GM12878 (cell line): ENCODE results near the gene EEIG2. TPM values are rescaled to one million over a fixed set of nuclear protein-coding genes. Genes with fewer than 3 reads are reported as not detected.

Experiments
- BACH1 ChIP-seq: fragments of 450-650 bp; IDR thresholded peaks from 2 replicates; pipeline ENCODE4 v1.6.1; 2017; ENCODE audit warnings: mild to moderate bottlenecking, borderline replicate concordance
- CBX3 ChIP-seq: fragments of 200-600 bp; sonication (generic); IDR thresholded peaks from 2 replicates; pipeline ENCODE4 v1.6.1; 2016; ENCODE audit warnings: low read depth, borderline replicate concordance
- GATAD2B ChIP-seq: fragments of 450-650 bp; conservative IDR thresholded peaks from 2 replicates; pipeline ENCODE4 v1.6.1; 2017; ENCODE audit warnings: low read depth, mild to moderate bottlenecking, moderate library complexity
- HDAC6 ChIP-seq: fragments of 200-600 bp; sonication (generic); IDR thresholded peaks from one replicate; pipeline ENCODE4 v1.8.0; 2017; ENCODE audit warnings: antibody characterized with exemption; ENCODE audit not compliant: unreplicated experiment
- JUNB ChIP-seq: IDR thresholded peaks from 2 replicates; pipeline ENCODE4 v1.6.1; 2016; ENCODE audit warnings: antibody characterized with exemption, mild to moderate bottlenecking
- KLF5 ChIP-seq: fragments of 450-650 bp; IDR thresholded peaks from 2 replicates; pipeline ENCODE4 v1.6.1; 2014; ENCODE audit warnings: mild to moderate bottlenecking; ENCODE audit not compliant: partially characterized antibody
- MLLT1 ChIP-seq: fragments of 450-650 bp; IDR thresholded peaks from 2 replicates; pipeline ENCODE4 v1.6.1; 2016; ENCODE audit warnings: mild to moderate bottlenecking
- MTA2 ChIP-seq: fragments of 450-650 bp; IDR thresholded peaks from 2 replicates; pipeline ENCODE4 v1.6.1; 2016; ENCODE audit warnings: low read depth, mild to moderate bottlenecking, moderate library complexity
- NFXL1 ChIP-seq: fragments of 450-650 bp; IDR thresholded peaks from 2 replicates; pipeline ENCODE4 v1.6.1; 2017; ENCODE audit warnings: antibody characterized with exemption, mild to moderate bottlenecking, borderline replicate concordance
- NFYB ChIP-seq: IDR thresholded peaks from 2 replicates; pipeline ENCODE4 v1.6.1; 2011; ENCODE audit warnings: low read depth, mild to moderate bottlenecking, low read length, improper control_type of control experiment, moderate library complexity; ENCODE audit not compliant: insufficient read depth
- REST ChIP-seq: IDR thresholded peaks from 2 replicates; pipeline ENCODE4 v1.6.1; 2012; ENCODE audit warnings: mild to moderate bottlenecking, low read depth, low read length
- SIX5 ChIP-seq: IDR thresholded peaks from 2 replicates; pipeline ENCODE4 v1.6.1; 2011; ENCODE audit warnings: mild to moderate bottlenecking, low read depth, low read length, moderate library complexity; ENCODE audit not compliant: severe bottlenecking
- SREBF2 ChIP-seq: IDR thresholded peaks from 2 replicates; pipeline ENCODE4 v1.6.1; 2012; ENCODE audit warnings: mild to moderate bottlenecking, low read length
- TAF1 ChIP-seq: IDR thresholded peaks from 2 replicates; pipeline ENCODE4 v1.6.1; 2011; ENCODE audit warnings: mild to moderate bottlenecking, low read depth, low read length, borderline replicate concordance
- TBL1XR1 ChIP-seq: IDR thresholded peaks from 2 replicates; pipeline ENCODE4 v1.6.1; 2012; ENCODE audit warnings: low read depth, low read length, improper control_type of control experiment
- ZNF622 ChIP-seq: fragments of 450-650 bp; IDR thresholded peaks from 2 replicates; pipeline ENCODE4 v1.6.1; 2017; ENCODE audit warnings: mild to moderate bottlenecking, inconsistent platforms
- ZSCAN29 ChIP-seq: fragments of 450-650 bp; IDR thresholded peaks from 2 replicates; pipeline ENCODE4 v1.6.1; 2017; ENCODE audit warnings: mild to moderate bottlenecking, moderate library complexity
- polyA plus RNA-seq, 11 experiments: library from polyadenylated mRNA; depleted of rRNA in 4 of 11; unstranded in 6 of 11; stranded (reverse) in 5 of 11; fragments of >200 nt; fragmentation: Nextera tagmentation in 4 of 11; fragmentation: Illumina TruSeq in 1 of 11; extraction: Ambion mirVana in 4 of 11; extraction: Trizol in 1 of 11; gene quantifications; 1 replicate in 1 of 11; 2 replicates in 10 of 11; pipeline versions ENCODE4 v1.2.1 to v1.2.3, GENCODE V29; 2011 to 2016; ENCODE audit warnings: inconsistent platforms in 2 of 11, missing spikeins in 2 of 11, low read depth in 1 of 11
- total RNA-seq, 4 experiments: library from RNA; depleted of rRNA in 3 of 4; stranded (reverse); fragments of >200 nt in 3 of 4; fragmentation: Illumina TruSeq in 1 of 4; extraction: Trizol in 1 of 4; gene quantifications; 2 replicates each; pipeline versions ENCODE4 v1.2.1 to v1.2.3, GENCODE V29; 2013 to 2021
- TF ChIP-seq, protein P1 (sequence below): IDR thresholded peaks from 2 replicates; pipeline ENCODE4 v1.6.1; 2011; ENCODE audit warnings: low read depth, mild to moderate bottlenecking, low read length, moderate library complexity, borderline replicate concordance; ENCODE audit errors: extremely low read depth
- TF ChIP-seq, protein P2 (sequence below): IDR thresholded peaks from 2 replicates; pipeline ENCODE4 v1.6.1; 2012; ENCODE audit warnings: low read length, inconsistent platforms
- TF ChIP-seq, protein P3 (sequence below): IDR thresholded peaks from 2 replicates; pipeline ENCODE4 v1.6.1; 2011; ENCODE audit warnings: borderline replicate concordance, low read depth, mild to moderate bottlenecking, moderate library complexity, low read length; ENCODE audit not compliant: insufficient read depth, poor library complexity, severe bottlenecking
- TF ChIP-seq, protein P4 (sequence below): IDR thresholded peaks from 2 replicates; pipeline ENCODE4 v1.6.1; 2012; ENCODE audit warnings: low read depth, low read length, improper control_type of control experiment

EEIG2 gene
- total and polyA plus RNA-seq, 10 of the 15 experiments (the other 5 are each of a cell fraction or from before 2014, with no cell fraction given) = 1.4 to 17.2 (median 9.8) TPM

- TF ChIP-seq TBL1XR1 = no peak
- no peak for TF ChIP-seq MLLT1
- TF ChIP-seq, protein P1, sequence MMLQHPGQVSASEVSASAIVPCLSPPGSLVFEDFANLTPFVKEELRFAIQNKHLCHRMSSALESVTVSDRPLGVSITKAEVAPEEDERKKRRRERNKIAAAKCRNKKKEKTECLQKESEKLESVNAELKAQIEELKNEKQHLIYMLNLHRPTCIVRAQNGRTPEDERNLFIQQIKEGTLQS = no peak
- no peak for TF ChIP-seq GATAD2B
- TF ChIP-seq, protein P2, sequence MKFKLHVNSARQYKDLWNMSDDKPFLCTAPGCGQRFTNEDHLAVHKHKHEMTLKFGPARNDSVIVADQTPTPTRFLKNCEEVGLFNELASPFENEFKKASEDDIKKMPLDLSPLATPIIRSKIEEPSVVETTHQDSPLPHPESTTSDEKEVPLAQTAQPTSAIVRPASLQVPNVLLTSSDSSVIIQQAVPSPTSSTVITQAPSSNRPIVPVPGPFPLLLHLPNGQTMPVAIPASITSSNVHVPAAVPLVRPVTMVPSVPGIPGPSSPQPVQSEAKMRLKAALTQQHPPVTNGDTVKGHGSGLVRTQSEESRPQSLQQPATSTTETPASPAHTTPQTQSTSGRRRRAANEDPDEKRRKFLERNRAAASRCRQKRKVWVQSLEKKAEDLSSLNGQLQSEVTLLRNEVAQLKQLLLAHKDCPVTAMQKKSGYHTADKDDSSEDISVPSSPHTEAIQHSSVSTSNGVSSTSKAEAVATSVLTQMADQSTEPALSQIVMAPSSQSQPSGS = no peak
- TF ChIP-seq CBX3 = no peak
- TF ChIP-seq SIX5 = no peak
- no peak for TF ChIP-seq ZNF622
- 0 out of 2 replicates have a peak, but pooled peaks have one; percentile 25 for TF ChIP-seq TAF1
- TF ChIP-seq ZSCAN29 = no peak
- TF ChIP-seq NFYB = no peak
- no peak for TF ChIP-seq KLF5
- peak; percentile 57; the same call in 1 of the 2 replicates for TF ChIP-seq MTA2
- TF ChIP-seq, protein P3, sequence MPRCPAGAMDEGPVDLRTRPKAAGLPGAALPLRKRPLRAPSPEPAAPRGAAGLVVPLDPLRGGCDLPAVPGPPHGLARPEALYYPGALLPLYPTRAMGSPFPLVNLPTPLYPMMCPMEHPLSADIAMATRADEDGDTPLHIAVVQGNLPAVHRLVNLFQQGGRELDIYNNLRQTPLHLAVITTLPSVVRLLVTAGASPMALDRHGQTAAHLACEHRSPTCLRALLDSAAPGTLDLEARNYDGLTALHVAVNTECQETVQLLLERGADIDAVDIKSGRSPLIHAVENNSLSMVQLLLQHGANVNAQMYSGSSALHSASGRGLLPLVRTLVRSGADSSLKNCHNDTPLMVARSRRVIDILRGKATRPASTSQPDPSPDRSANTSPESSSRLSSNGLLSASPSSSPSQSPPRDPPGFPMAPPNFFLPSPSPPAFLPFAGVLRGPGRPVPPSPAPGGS = no peak
- TF ChIP-seq NFXL1 = no peak
- TF ChIP-seq, protein P4, sequence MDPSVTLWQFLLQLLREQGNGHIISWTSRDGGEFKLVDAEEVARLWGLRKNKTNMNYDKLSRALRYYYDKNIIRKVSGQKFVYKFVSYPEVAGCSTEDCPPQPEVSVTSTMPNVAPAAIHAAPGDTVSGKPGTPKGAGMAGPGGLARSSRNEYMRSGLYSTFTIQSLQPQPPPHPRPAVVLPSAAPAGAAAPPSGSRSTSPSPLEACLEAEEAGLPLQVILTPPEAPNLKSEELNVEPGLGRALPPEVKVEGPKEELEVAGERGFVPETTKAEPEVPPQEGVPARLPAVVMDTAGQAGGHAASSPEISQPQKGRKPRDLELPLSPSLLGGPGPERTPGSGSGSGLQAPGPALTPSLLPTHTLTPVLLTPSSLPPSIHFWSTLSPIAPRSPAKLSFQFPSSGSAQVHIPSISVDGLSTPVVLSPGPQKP = no peak
- TF ChIP-seq HDAC6 = no peak
- no peak for TF ChIP-seq REST
- no peak for TF ChIP-seq JUNB
- no peak for TF ChIP-seq SREBF2
- TF ChIP-seq BACH1 = no peak
Measured at GRCh38 chr1:108533351-108534083, 26.4 kb upstream of the EEIG2 start (continued).
